Hepatocyte (in vitro differentiated cells): ENCODE data around the gene SNRNP25.

Source experiments
- EZH2 ChIP-seq: fragments of 200-600 bp; sonication (generic); IDR thresholded peaks from 2 replicates; pipeline ENCODE4 v1.6.1; 2016; ENCODE audit warnings: antibody characterized with exemption, mild to moderate bottlenecking, borderline replicate concordance
- EZH2phosphoT487 ChIP-seq: fragments of 200-600 bp; sonication (generic); IDR thresholded peaks from one replicate; pipeline ENCODE4 v1.6.1; 2018; ENCODE audit warnings: antibody characterized with exemption, mild to moderate bottlenecking, low read depth, moderate library complexity; ENCODE audit not compliant: unreplicated experiment, severe bottlenecking
- TF ChIP-seq, protein P1 (sequence below): fragments of 200-600 bp; sonication (generic); IDR thresholded peaks from 2 replicates; pipeline ENCODE4 v1.5.1; 2016; ENCODE audit warnings: antibody characterized with exemption, mild to moderate bottlenecking; ENCODE audit not compliant: poor library complexity

DNA sequence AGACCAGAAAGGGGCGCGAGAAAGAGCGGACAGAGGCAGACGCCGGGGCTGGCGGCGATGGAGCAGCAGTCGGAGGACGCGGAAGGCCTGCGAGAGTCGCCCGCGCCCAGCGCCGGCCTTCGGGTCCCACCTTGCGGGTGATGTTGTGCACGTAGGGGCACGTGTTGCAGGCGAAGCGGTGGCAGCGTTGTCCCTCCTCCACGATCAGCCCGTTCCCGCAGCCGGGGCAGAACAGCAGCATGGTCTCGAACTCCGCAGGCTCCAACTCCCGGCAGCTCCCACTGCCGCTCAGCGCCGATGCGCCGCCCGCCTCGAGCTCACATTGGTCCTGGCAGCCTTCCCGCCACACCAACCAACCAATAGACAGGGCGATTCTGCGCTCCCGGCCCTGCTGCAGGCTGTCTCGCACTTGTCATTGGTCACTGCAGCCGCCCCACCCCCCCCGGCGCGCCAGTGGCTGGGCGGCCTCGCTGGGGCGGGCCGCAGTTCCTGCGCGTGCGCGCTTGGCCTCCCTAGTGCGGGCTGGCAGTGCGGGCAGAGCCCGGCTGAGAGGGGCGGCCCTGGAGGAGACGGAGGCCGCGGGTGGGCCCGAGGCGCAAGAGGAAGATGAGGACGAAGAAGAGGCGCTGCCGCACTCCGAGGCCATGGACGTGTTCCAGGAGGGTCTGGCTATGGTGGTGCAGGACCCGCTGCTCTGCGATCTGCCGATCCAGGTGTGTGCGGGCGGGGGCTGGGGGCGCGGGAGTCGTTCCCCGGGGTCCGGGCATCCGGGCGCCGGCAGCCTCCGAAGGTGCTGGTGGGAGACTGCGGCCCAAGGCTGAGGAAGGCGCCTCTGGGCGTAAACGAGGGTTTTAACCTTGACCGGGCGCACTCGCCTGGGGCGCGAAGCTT lies at the start of gene SNRNP25, which contains the start of gene POLR3K:
- TF ChIP-seq, protein P1, sequence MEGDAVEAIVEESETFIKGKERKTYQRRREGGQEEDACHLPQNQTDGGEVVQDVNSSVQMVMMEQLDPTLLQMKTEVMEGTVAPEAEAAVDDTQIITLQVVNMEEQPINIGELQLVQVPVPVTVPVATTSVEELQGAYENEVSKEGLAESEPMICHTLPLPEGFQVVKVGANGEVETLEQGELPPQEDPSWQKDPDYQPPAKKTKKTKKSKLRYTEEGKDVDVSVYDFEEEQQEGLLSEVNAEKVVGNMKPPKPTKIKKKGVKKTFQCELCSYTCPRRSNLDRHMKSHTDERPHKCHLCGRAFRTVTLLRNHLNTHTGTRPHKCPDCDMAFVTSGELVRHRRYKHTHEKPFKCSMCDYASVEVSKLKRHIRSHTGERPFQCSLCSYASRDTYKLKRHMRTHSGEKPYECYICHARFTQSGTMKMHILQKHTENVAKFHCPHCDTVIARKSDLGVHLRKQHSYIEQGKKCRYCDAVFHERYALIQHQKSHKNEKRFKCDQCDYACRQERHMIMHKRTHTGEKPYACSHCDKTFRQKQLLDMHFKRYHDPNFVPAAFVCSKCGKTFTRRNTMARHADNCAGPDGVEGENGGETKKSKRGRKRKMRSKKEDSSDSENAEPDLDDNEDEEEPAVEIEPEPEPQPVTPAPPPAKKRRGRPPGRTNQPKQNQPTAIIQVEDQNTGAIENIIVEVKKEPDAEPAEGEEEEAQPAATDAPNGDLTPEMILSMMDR: no peak
- TF ChIP-seq EZH2 (no peak), EZH2phosphoT487 (no peak)
